DOHH2 (cell line): Measurements from ENCODE around the gene TMEM181.

ENCODE experiments used
- CTCF ChIP-seq: fragments of 200-600 bp; sonication (generic); IDR thresholded peaks from one replicate; pipeline ENCODE4 v1.5.1; 2014; ENCODE audit warnings: antibody characterized with exemption, mild to moderate bottlenecking, low read depth, low read length; ENCODE audit not compliant: poor library complexity, severe bottlenecking
- EZH2phosphoT487 ChIP-seq: fragments of 200-600 bp; sonication (generic); IDR thresholded peaks from 2 replicates; pipeline ENCODE4 v1.6.1; 2017; ENCODE audit warnings: borderline replicate concordance, mild to moderate bottlenecking, antibody characterized with exemption, low read length, moderate library complexity, mixed read lengths

DNA sequence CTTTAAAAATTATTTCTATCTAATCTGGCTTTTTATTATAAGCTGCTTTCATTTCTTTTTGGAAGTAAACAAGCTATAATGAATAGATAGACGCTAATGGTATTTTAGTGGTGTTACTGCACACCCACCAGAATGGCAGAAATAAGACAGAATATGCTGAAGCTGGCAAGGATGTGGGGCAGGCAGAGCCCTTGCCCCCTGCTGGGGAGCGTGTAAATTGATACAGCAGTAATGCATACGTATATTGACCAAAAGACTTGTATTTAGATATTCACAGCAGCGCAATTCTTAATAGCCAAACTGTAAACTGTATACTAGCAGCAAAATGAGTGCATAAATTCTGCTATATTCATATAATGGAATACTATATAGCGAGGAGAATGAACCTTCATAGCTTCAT is 35.3 kb downstream of the TMEM181 start:
- TF ChIP-seq CTCF (peak; percentile 48), EZH2phosphoT487 (no peak)
